Osteocyte (in vitro differentiated cells): ENCODE results near the gene KIF16B. TPM values are rescaled to one million over a fixed set of nuclear protein-coding genes. Genes with fewer than 3 reads are reported as not detected.
"Not testable (repeated sequence)": the region's sequence is repeated elsewhere in the genome, so short reads cannot be mapped to it uniquely, and the experiment has no call there.

Experiments used
- DNase-seq: peaks from one replicate; pipeline ENCODE4 v3.0.0; 2021; ENCODE audit warnings: mixed read lengths; ENCODE audit not compliant: unreplicated experiment; ENCODE audit errors: extremely low spot score
- H3K27ac Mint-ChIP-seq: one replicate; pipeline ENCODE4 v1.8.0; 2021; ENCODE audit warnings: mild to moderate bottlenecking, mixed read lengths; ENCODE audit not compliant: unreplicated experiment
- H3K27me3 Mint-ChIP-seq: one replicate; pipeline ENCODE4 v1.8.0; 2021; ENCODE audit warnings: mixed read lengths; ENCODE audit not compliant: unreplicated experiment
- H3K36me3 Mint-ChIP-seq: one replicate; pipeline ENCODE4 v1.8.0; 2021; ENCODE audit warnings: mixed read lengths; ENCODE audit not compliant: unreplicated experiment
- H3K4me1 Mint-ChIP-seq: one replicate; pipeline ENCODE4 v1.8.0; 2021; ENCODE audit warnings: mixed read lengths; ENCODE audit not compliant: unreplicated experiment
- H3K4me3 Mint-ChIP-seq: one replicate; pipeline ENCODE4 v1.8.0; 2021; ENCODE audit warnings: mild to moderate bottlenecking, moderate library complexity, mixed read lengths; ENCODE audit not compliant: unreplicated experiment
- H3K9me3 Mint-ChIP-seq: one replicate; pipeline ENCODE4 v1.8.0; 2021; ENCODE audit warnings: mixed read lengths; ENCODE audit not compliant: unreplicated experiment
- total RNA-seq: library from RNA; stranded (reverse); gene quantifications from 2 replicates; pipeline ENCODE4 v1.2.1, GENCODE V29; 2021
- TF ChIP-seq, protein P1 (sequence below): fragments of 200-600 bp; sonication (generic); IDR thresholded peaks from 2 replicates; pipeline ENCODE4 v1.5.0; 2021; ENCODE audit warnings: antibody characterized with exemption, mild to moderate bottlenecking, moderate library complexity

The KIF16B gene
- total RNA-seq, 1 donor from 2014 or later = 10.2 TPM

DNA sequence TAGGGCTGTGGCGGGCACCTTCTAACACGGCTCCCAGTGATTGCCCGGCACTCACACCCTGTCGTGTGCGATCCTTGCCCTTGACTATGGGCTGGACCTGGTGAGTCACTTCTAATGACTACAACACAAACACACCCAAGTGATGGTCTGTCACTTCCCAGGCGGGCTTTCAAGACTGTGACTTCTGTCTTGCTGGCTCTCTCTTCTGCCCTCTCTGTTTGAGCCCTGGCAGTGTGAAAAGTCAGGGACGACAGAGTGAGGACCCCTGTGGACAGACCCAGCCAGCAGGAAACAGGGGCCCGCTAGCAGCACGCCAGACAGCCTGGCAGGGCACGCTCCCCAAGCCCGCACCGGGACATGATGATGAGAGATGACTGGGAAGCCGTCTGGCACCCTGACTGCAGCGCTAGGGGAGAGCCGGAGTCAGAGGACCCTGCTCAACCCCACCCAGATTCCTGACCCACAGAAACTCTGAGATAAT, 43.0 kb downstream of the KIF16B start:
- Mint-ChIP-seq H3K36me3 (peaks cover 2% of the 10 kb centered on the region), H3K27me3 (no peaks in the 10 kb centered on the region), H3K27ac (peak overlapping the region; percentile 66), H3K4me3 (no peak overlapping the region), H3K9me3 (no peaks in the 10 kb centered on the region), H3K4me1 (peaks cover 41% of the 10 kb centered on the region)
- no peak for DNase-seq
- TF ChIP-seq, protein P1, sequence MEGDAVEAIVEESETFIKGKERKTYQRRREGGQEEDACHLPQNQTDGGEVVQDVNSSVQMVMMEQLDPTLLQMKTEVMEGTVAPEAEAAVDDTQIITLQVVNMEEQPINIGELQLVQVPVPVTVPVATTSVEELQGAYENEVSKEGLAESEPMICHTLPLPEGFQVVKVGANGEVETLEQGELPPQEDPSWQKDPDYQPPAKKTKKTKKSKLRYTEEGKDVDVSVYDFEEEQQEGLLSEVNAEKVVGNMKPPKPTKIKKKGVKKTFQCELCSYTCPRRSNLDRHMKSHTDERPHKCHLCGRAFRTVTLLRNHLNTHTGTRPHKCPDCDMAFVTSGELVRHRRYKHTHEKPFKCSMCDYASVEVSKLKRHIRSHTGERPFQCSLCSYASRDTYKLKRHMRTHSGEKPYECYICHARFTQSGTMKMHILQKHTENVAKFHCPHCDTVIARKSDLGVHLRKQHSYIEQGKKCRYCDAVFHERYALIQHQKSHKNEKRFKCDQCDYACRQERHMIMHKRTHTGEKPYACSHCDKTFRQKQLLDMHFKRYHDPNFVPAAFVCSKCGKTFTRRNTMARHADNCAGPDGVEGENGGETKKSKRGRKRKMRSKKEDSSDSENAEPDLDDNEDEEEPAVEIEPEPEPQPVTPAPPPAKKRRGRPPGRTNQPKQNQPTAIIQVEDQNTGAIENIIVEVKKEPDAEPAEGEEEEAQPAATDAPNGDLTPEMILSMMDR = no peak

DNA sequence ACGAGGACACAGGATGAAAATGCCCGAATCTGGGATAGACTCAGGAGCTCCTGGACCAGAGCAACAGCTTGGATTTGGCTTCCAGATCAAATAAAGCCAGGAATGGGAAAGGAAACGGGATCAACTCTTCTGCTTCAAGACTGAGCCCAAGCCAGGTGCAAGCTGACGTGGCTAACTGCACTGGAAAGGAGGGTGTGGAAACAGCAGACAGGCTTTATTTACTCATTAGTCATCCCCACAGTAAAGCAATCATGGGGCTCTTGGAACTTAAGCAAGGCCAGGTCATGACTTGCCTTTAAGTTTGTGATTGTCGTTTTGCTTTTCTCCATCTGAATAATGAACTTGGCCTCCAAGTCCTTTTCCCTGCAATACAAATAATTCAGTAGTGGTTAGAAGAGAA, 45.2 kb downstream of the KIF16B start:
- no peak overlapping the region for H3K27ac Mint-ChIP-seq
- peaks cover 14% of the 10 kb centered on the region for H3K36me3 Mint-ChIP-seq
- no peak overlapping the region for H3K4me3 Mint-ChIP-seq
- H3K27me3 Mint-ChIP-seq = no peaks in the 10 kb centered on the region
- no peaks in the 10 kb centered on the region for H3K9me3 Mint-ChIP-seq
- peaks cover 41% of the 10 kb centered on the region for H3K4me1 Mint-ChIP-seq
- DNase-seq = no peak
- TF ChIP-seq, protein P1 = no peak

DNA sequence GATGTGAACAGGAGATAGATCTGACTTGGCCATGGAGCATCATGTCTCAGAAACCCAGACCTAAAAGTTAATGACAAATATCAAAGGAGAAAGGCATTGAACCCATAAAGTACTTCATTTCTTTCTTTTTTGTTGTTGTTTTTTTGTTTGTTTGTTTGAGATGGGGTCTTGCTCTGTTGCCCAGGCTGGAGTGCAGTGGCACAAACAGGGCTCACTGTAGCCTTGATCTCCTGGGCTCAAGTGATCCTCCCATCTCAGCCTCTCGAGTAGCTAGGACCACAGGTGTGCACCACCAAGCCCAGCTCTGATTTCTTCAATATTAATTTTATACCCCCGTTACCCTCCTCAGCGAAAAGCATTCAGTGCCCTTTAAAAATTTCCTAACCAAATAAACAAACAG, 45.8 kb downstream of the KIF16B start:
- no peak for DNase-seq
- Mint-ChIP-seq H3K4me3 (no peak overlapping the region), H3K27me3 (no peaks in the 10 kb centered on the region), H3K36me3 (peaks cover 14% of the 10 kb centered on the region), H3K27ac (no peak overlapping the region), H3K9me3 (no peaks in the 10 kb centered on the region), H3K4me1 (peaks cover 41% of the 10 kb centered on the region)
- TF ChIP-seq, protein P1 = no peak

DNA sequence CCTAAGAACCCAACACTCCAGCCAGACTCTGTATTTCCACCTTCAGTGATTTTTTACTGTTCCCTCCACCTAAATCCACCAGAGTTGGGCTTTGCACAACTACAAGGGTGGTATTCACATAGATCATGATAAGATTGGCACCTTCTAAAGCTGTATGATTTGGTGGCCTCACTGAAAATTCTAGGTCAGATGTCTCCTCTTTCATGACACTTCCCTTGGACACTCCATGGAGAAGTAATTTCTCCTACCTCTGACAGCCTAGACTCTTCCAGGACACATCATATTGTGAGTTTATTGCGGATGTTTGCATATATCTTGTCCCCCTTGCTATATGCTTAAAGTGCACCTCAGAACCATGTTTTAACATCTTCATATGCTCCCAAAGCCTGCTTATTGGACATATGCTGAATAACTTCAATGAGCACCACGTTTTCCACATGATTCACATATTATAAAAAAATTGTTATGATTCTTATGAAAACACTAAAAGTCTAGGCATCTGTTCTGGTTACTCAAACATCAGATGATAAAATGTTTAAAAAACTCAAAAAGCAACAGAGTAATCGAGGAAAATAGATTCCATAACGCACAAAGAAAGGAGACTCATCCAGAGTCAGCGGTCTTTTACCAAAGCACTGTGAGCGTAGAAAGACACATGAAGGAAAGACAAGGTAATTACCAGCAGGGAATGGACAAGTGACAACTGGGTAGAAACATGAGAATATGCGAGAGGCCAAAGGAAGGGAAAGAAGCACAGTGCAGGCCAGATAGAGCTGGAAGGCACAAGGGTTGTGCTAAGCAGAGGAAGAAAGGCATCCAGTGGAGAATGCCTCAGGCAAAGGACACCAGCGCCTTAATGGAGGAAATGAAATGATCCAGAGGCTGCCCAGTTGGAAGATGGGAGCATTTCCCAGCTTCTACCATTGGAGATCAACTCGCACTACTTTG, 46.5 kb downstream of the KIF16B start:
- Mint-ChIP-seq H3K9me3 (no peaks in the 10 kb centered on the region), H3K27me3 (no peaks in the 10 kb centered on the region), H3K36me3 (peaks cover 14% of the 10 kb centered on the region), H3K4me3 (no peak overlapping the region), H3K4me1 (peaks cover 41% of the 10 kb centered on the region), H3K27ac (peak overlapping the region; percentile 0)
- TF ChIP-seq, protein P1 = no peak
- no peak for DNase-seq

DNA sequence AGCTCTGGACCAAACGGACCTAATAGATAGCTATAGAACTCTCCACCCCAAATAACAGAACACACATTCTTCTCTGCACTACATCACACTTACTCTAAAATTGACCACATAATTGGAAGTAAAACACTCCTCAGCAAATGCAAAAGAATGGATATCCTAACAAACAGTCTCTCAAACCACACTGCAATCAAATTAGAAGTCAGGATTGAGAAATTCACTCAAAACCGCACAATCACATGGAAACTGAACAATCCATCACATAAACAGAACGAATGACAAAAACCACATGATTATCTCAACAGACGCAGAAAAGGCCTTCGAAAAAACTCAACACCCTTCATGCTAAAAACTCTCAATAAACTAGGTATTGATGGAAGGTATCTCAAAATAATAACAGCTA, 50.6 kb downstream of the KIF16B start:
- H3K4me3 Mint-ChIP-seq, H3K27me3 Mint-ChIP-seq, H3K9me3 Mint-ChIP-seq, H3K27ac Mint-ChIP-seq, DNase-seq: not testable (repeated sequence)
- Mint-ChIP-seq H3K36me3 (peaks cover 17% of the 10 kb centered on the region), H3K4me1 (peaks cover 12% of the 10 kb centered on the region)
